Endometrium (tissue), 2 donors: ENCODE measurements around the gene CAPRIN2.

Experiments
- FAIRE-seq: peaks from 2 replicates; lab custom pipeline; 2012; peaks lifted over from hg19 to GRCh38; lab: Jason Lieb, UNC
- donor health status: control.
- donor health status: control.

Gene CAPRIN2

GRCh38 chr12:30700216-30700900 lies 54.4 kb downstream of the CAPRIN2 start:
- no peak for FAIRE-seq

- FAIRE-seq: no peak
These were observed 56.4 kb downstream of the CAPRIN2 start for GRCh38 chr12:30698346-30698745.

DNA sequence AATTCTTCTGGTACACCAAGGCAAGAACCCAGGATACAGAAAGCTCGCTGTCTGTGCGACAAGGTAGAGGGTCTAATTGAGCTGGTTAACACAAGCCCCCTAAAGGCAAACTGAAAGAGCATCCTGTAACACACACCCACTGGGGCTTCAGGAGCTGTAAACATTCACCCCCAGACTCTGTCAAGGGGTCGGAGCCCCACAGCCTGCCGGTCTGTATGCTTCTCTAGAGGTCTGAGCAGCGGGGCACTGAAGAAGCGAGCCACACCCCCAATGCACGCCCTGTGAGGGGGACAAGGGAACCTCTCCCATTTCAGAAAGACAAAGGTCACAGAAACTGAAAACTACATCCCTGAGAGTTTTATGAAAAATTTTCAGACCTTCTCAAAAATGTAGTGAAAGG lies 57.8 kb downstream of the CAPRIN2 start:
- FAIRE-seq: no peak

DNA sequence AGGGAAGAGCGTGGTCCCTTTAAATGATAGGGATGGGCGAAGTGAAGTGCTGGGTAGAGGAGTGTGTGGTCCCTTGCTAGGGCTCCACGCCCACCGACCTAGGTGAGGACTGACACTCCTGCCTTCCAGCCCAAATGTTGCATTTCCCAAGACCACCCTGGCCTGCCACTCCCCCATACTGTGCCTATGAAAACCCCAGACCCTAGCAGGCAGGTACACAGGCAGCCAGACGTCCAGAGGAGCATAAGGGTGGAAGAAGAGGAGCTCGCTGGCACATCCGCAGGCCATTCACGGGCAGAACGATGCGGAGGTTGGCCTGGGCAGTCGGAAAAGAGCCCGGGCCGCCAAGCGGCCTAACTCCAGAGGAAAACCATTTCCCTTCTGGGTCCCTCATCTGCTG lies 58.3 kb downstream of the CAPRIN2 start:
- no peak for FAIRE-seq

DNA sequence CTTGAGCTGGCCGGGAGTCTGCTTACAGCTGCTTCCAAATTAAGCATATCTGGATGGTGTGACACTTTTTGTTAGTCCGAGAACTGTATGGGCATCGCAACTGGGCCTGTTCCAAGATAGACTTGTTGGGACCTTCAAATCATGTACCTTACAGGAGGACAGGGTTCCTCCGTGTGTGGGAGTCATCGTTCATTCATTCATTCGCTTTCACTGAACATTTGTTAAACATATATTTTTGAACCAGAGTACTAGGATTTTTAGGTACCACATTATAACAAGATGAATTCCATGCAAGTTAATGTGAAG lies 58.7 kb downstream of the CAPRIN2 start:
- no peak for FAIRE-seq

DNA sequence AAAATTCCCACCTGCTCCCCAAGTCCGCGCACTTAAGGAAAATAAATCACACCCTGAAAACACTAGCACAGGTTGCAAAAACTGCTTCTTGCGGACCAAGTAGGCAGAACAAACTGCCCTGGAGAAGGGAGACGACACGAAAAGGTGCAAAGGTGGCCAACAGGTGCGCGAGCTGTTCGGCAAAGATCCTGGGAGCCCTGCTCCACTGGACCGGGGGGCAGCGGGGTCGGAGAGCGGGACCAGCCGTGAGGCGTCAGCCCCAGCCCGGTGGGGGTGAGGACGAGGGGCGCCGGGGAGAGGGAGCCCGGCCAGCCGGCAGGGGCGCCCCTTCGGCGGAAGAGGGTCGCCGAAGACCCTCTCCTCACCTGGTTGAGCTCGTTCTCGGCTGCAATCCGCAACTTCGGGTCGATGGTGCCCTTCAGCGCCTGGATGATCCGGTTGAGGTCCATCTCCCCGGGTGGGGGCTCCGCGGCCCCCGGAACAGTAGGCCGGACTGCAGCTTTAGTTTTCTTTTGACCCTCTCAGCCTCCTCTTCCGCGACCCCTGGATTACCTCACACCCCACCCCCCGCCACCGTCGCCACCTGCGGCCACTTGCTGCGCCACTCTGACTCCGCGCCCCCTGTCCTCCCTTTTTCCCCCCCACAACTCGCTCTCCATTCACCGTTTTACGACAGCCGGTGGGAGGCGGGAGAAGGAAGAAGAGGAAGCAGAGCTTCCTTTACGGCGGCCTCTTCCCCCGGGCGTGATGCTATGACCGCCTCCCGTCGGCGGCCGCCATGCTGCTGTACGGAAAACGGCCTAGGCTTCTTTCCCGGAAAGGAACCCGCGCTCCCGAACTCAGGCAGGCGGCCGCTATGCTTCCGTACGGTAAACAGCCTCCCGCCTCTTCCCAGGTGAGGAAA lies 59.3 kb downstream of the CAPRIN2 start, which contains the start of gene IPO8:
IPO8 (minus strand) TSS at position 671 of the 904 bp plus-strand sequence; CDS start at position 449, 222 bp downstream.
- FAIRE-seq: peak; percentile 87

GRCh38 chr12:30694412-30695198 lies 60.1 kb downstream of the CAPRIN2 start:
- no peak for FAIRE-seq

- FAIRE-seq: no peak
These were observed 62.3 kb downstream of the CAPRIN2 start for GRCh38 chr12:30692470-30692869.

DNA sequence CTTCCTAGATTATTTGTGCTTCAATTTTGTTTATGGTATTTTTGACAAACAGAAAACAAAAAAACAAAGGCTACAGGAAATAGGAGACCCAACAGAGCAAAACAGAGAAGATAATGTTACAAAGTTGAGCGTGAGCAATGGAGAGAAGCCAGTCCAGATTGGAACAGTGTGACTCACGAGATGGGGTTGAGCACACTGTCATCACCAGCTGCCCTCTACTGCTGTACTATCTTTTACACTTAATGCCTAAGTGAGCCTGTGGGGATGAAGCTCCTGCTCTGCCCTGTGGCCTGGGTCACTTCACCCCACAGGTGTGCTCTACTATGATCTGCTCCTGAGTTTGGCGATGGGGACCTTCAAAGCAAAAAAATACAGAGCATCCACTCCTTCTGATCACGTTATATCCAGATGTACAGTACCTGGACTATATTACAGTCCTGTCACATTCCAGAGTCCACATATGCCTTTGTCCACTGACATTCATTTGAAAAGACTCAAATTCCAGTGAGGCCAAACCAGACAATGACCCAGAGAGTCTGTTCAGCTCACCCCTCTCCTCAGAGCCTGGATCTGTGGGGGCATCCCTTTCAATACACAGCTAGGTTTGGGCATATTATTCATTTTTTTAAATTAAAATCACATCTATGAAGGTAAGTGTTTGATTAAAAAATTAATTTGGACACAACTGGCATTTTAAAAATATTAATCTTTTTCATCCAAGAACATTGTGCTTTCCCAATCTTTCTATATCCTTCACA lies 63.5 kb downstream of the CAPRIN2 start:
- no peak for FAIRE-seq

- no peak for FAIRE-seq
These were observed 67.3 kb downstream of the CAPRIN2 start for GRCh38 chr12:30687265-30687986.

DNA sequence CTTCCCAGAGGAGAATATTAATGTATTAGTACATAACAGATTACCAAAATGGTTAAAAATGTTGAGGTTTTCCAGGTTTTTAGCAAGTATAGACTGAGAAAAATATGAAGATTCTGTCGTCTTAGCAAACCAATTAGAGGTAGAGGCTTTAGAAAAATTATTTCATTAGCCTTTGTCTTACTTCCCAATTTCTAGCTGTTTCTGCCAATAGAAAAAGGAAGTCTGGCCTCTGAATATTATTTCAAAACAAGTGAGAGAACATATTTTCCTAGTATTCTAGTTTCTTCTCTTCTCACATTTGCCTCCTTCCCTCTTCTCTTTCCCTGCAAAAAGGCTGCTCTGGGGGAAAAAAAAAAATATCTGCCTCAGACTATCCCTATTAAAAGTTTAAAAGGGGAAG lies 75.5 kb downstream of the CAPRIN2 start:
- no peak for FAIRE-seq

GRCh38 chr12:30678221-30678620 lies 76.5 kb downstream of the CAPRIN2 start:
- no peak for FAIRE-seq

DNA sequence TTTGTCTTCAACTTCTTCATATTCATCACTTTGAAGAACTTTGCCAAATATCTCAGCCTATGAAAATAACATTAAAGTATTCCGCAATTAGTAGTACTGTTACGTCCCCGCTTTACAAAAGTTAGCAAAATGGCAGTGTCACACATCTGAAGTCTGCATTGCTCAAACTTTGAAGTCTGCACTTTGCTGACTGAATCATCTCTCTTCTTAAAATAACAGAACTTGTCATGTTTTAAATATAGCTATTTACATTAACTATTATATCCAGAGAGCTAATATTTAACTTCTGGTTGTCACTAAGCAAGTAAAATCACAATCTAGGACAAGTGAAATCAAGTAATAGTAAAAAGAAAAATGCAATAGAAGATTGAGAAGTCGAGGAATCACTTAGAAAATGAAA lies 93.5 kb downstream of the CAPRIN2 start:
- FAIRE-seq: no peak
